ENCODE results near the gene TMEM190.

DNA sequence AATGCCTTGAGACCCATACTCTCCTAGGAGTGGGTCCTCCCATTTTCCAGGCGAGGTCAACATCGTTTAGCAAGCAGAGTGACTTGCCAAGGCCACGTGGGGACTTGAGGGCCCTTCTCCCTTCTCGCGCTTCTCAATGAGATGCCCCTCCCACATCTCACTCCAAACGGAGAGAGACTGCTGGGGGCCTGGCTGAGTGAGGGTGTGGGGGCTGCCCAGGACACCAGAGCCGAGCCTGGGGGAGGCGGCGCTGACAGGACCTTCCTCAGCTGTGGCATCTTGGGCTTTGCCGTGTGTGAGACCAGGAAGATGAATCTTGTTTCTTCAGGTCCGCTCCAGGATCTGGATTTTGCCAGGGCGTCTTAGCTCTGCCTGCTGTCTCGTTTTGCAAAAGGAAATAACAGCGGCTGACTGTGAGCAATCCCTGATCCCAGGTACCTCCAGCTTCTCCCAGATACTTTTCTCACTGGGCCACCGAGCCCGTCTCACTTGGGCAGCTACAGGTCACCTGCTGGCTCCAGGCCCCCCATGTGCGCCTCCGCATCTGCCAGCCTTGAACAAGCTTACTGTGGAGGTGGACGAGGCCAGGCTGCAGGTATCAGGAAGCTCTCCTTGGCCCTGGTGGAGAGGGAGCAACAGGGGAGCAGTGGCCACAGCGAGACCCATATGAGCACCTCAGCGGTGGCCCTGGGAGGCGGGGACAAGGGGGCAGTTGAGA is 28.1 kb upstream of the TMEM190 start:
- TF ChIP-seq POLR2A (IDR thresholded peaks at IDR 0.05) (no peak), CTCF (IDR thresholded peaks at IDR 0.05) (no peak), POLR2AphosphoS5 (IDR thresholded peaks at IDR 0.05) (no peak)
